ENCODE data around the gene NAALADL1.

The NAALADL1 gene

GRCh38 chr11:65067446-65067845 is 9.1 kb upstream of the NAALADL1 start:
- Histone ChIP-seq H4K20me1 (ENCODE audit: insufficient read depth, low read length) (no peaks in the 10 kb centered on the region), H3K36me3 (replicated peaks; ENCODE audit: low read depth, low read length) (no peaks in the 10 kb centered on the region), H3K27me3 (ENCODE audit: low read depth, low read length) (no peaks in the 10 kb centered on the region), H3K9ac (ENCODE audit: low read length) (no peak overlapping the region), H3K9me3 (ENCODE audit: insufficient read depth, low read length) (no peaks in the 10 kb centered on the region), H3K4me2 (ENCODE audit: low read length) (peak overlapping the region; percentile 21), H3K79me2 (ENCODE audit: low read length) (no peaks in the 10 kb centered on the region), H3K4me1 (ENCODE audit: low read length) (peaks cover 22% of the 10 kb centered on the region), H2AFZ (ENCODE audit: low read depth, low read length) (peak overlapping the region; percentile 9), H3K4me3 (ENCODE audit: low read length) (0 out of 2 replicates have a peak overlapping the region, but pooled peaks have one; percentile 4), H3K27ac (ENCODE audit: low read length) (no peak overlapping the region)
- TF ChIP-seq, protein P1, sequence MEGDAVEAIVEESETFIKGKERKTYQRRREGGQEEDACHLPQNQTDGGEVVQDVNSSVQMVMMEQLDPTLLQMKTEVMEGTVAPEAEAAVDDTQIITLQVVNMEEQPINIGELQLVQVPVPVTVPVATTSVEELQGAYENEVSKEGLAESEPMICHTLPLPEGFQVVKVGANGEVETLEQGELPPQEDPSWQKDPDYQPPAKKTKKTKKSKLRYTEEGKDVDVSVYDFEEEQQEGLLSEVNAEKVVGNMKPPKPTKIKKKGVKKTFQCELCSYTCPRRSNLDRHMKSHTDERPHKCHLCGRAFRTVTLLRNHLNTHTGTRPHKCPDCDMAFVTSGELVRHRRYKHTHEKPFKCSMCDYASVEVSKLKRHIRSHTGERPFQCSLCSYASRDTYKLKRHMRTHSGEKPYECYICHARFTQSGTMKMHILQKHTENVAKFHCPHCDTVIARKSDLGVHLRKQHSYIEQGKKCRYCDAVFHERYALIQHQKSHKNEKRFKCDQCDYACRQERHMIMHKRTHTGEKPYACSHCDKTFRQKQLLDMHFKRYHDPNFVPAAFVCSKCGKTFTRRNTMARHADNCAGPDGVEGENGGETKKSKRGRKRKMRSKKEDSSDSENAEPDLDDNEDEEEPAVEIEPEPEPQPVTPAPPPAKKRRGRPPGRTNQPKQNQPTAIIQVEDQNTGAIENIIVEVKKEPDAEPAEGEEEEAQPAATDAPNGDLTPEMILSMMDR (IDR thresholded peaks at IDR 0.05; ENCODE audit: low read depth, low read length): no peak
- no peak for TF ChIP-seq EZH2phosphoT487 (IDR thresholded peaks at IDR 0.05; ENCODE audit: low read depth)

GRCh38 chr11:65066805-65067291 is 8.5 kb upstream of the NAALADL1 start:
- Histone ChIP-seq H3K27ac (ENCODE audit: low read length) (no peak overlapping the region), H2AFZ (ENCODE audit: low read depth, low read length) (0 out of 2 replicates have a peak overlapping the region, but pooled peaks have one; percentile 9), H3K4me2 (ENCODE audit: low read length) (no peak overlapping the region), H3K36me3 (replicated peaks; ENCODE audit: low read depth, low read length) (no peaks in the 10 kb centered on the region), H3K79me2 (ENCODE audit: low read length) (no peaks in the 10 kb centered on the region), H3K9ac (ENCODE audit: low read length) (no peak overlapping the region), H3K4me1 (ENCODE audit: low read length) (peaks cover 16% of the 10 kb centered on the region), H3K27me3 (ENCODE audit: low read depth, low read length) (no peaks in the 10 kb centered on the region), H3K9me3 (ENCODE audit: insufficient read depth, low read length) (no peaks in the 10 kb centered on the region), H3K4me3 (ENCODE audit: low read length) (no peak overlapping the region), H4K20me1 (ENCODE audit: insufficient read depth, low read length) (no peaks in the 10 kb centered on the region)
- no peak for TF ChIP-seq EZH2phosphoT487 (IDR thresholded peaks at IDR 0.05; ENCODE audit: low read depth)
- TF ChIP-seq, protein P1 (IDR thresholded peaks at IDR 0.05; ENCODE audit: low read depth, low read length): no peak

- Histone ChIP-seq H3K27me3 (ENCODE audit: low read depth, low read length) (no peaks in the 10 kb centered on the region), H2AFZ (ENCODE audit: low read depth, low read length) (no peak overlapping the region), H3K9me3 (ENCODE audit: insufficient read depth, low read length) (no peaks in the 10 kb centered on the region), H3K4me2 (ENCODE audit: low read length) (no peak overlapping the region), H3K27ac (ENCODE audit: low read length) (no peak overlapping the region), H4K20me1 (ENCODE audit: insufficient read depth, low read length) (no peaks in the 10 kb centered on the region), H3K4me1 (ENCODE audit: low read length) (peaks cover 13% of the 10 kb centered on the region), H3K9ac (ENCODE audit: low read length) (no peak overlapping the region), H3K79me2 (ENCODE audit: low read length) (no peaks in the 10 kb centered on the region), H3K4me3 (ENCODE audit: low read length) (no peak overlapping the region), H3K36me3 (replicated peaks; ENCODE audit: low read depth, low read length) (no peaks in the 10 kb centered on the region)
- TF ChIP-seq EZH2phosphoT487 (IDR thresholded peaks at IDR 0.05; ENCODE audit: low read depth): no peak
- TF ChIP-seq, protein P1 (IDR thresholded peaks at IDR 0.05; ENCODE audit: low read depth, low read length): no peak
Observed at GRCh38 chr11:65066315-65066714, 8.0 kb upstream of the NAALADL1 start.

DNA sequence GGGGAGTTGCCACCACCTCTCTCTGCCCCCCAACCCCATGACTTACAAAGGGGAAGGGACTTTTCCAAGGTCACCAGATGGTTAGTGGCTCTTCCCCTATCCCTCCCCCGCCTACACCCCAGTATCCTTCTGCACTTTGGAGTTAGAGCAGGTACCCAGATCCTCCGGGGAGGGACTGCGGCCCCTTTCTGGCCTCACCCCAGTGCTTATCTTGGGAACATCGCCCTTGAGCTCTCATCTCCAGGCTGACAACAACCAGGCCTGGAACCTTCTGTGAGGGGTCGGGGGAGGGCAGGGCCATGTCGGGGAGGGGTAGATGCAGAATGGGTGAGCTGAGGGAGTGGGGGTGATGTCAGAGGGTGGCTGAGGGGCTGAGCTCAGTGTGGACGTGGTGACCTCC is 7.5 kb upstream of the NAALADL1 start:
- no peaks in the 10 kb centered on the region for H3K27me3 ChIP-seq (ENCODE audit: low read depth, low read length)
- H4K20me1 ChIP-seq (ENCODE audit: insufficient read depth, low read length): no peaks in the 10 kb centered on the region
- H3K27ac ChIP-seq (ENCODE audit: low read length): no peak overlapping the region
- no peaks in the 10 kb centered on the region for H3K79me2 ChIP-seq (ENCODE audit: low read length)
- no peaks in the 10 kb centered on the region for H3K9me3 ChIP-seq (ENCODE audit: insufficient read depth, low read length)
- TF ChIP-seq EZH2phosphoT487 (IDR thresholded peaks at IDR 0.05; ENCODE audit: low read depth): no peak
- TF ChIP-seq, protein P1 (IDR thresholded peaks at IDR 0.05; ENCODE audit: low read depth, low read length): no peak
- no peaks in the 10 kb centered on the region for H3K36me3 ChIP-seq (replicated peaks; ENCODE audit: low read depth, low read length)
- H3K4me2 ChIP-seq (ENCODE audit: low read length): no peak overlapping the region
- H2AFZ ChIP-seq (ENCODE audit: low read depth, low read length): no peak overlapping the region
- H3K4me3 ChIP-seq (ENCODE audit: low read length): no peak overlapping the region
- peaks cover 18% of the 10 kb centered on the region for H3K4me1 ChIP-seq (ENCODE audit: low read length)
- no peak overlapping the region for H3K9ac ChIP-seq (ENCODE audit: low read length)

All from OCI-LY3 (cell line).